ENCODE data around the gene ACSS3. TPM values are rescaled to one million over a fixed set of nuclear protein-coding genes. Genes with fewer than 3 reads are reported as not detected.

ACSS3 gene
- total and polyA plus RNA-seq, 2 of the 8 experiments (the other 6 are each of a cell fraction or from before 2014, with no cell fraction given): 14.4 to 24.0 TPM

DNA sequence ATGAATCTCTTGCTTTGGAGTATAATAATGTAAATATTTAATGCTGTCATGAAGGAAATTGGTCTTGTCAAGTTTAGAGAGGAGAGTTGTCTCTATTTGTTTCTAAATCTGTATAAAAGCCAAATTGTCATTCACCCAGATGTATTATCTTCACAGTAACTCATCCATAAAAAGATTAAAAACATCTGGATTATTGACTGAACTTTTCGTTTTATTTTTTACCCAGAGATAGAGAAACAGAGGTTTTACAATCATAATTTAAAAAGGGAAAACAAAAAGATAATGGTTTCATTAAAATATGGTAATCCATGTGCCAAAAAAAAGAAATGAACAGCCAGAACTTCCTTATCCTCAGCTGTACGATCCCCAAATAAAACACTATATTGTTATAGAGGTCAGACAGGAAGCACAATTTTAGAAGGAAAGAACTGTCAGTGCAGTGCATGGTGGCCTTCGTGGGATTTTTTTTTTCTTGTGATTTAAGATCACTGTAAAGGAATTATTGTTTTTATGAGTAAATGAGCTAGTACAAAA, 125.9 kb downstream of the ACSS3 start (continued):
- TF ChIP-seq CTCF (IDR thresholded peaks at IDR 0.05; ENCODE audit: control extremely low read depth in 1 of 3, insufficient read depth in 1 of 3, low read depth in 1 of 3, low read length in 3 of 3): no peak

Data from H1 (cell line).